Subcutaneous abdominal adipose tissue (tissue), 5 donors: Measurements from ENCODE around the gene AGFG2.

ENCODE experiments used
- H3K27ac ChIP-seq: one replicate; pipeline ENCODE4 v1.7.0; 2013; ENCODE audit warnings: low read depth, mild to moderate bottlenecking, inconsistent platforms, low read length, moderate library complexity
- H3K27me3 ChIP-seq, 5 donors: one replicate each; pipeline ENCODE4 v1.7.0; 2013; ENCODE audit warnings: low read length in 5 of 5, inconsistent platforms in 1 of 5; ENCODE audit not compliant: control insufficient read depth in 5 of 5, insufficient read depth in 4 of 5
- H3K36me3 ChIP-seq, 5 donors: one replicate each; pipeline ENCODE4 v1.7.0; 2013; ENCODE audit warnings: low read length in 5 of 5; ENCODE audit not compliant: control insufficient read depth in 5 of 5, insufficient read depth in 5 of 5
- H3K4me1 ChIP-seq, 5 donors: one replicate each; pipeline ENCODE4 v1.7.0; 2013; ENCODE audit warnings: low read length in 5 of 5, mild to moderate bottlenecking in 3 of 5, moderate library complexity in 1 of 5; ENCODE audit not compliant: control insufficient read depth in 5 of 5, insufficient read depth in 5 of 5
- H3K4me3 ChIP-seq, 5 donors: one replicate each; pipeline ENCODE4 v1.7.0; 2013; ENCODE audit warnings: low read length in 5 of 5, low read depth in 1 of 5
- H3K9ac ChIP-seq, 5 donors: one replicate each; pipeline ENCODE4 v1.7.0; 2013; ENCODE audit warnings: low read length in 5 of 5, mild to moderate bottlenecking in 4 of 5, moderate library complexity in 3 of 5
- H3K9me3 ChIP-seq, 5 donors: one replicate each; pipeline ENCODE4 v1.7.0; 2013; ENCODE audit warnings: low read length in 5 of 5; ENCODE audit not compliant: control insufficient read depth in 5 of 5
- donor health status: healthy.
- donor health status: healthy.
- donor health status: healthy.
- donor health status: healthy.
- donor health status: healthy.

Gene AGFG2

GRCh38 chr7:100504887-100505611, 34.0 kb upstream of the AGFG2 start:
- Histone ChIP-seq H3K9me3 (no peaks in the 10 kb centered on the region), H3K27me3 (no peaks in the 10 kb centered on the region), H3K36me3 (no peaks in the 10 kb centered on the region), H3K4me1 (peaks cover 0 to 7% (median 5%) of the 10 kb centered on the region in 5 donors), H3K9ac (no peak overlapping the region), H3K4me3 (no peak overlapping the region), H3K27ac (no peak overlapping the region)

GRCh38 chr7:100506356-100506923, 32.6 kb upstream of the AGFG2 start:
- no peak overlapping the region for H3K27ac ChIP-seq
- no peaks in the 10 kb centered on the region for H3K9me3 ChIP-seq
- H3K9ac ChIP-seq, result no peak overlapping the region
- no peaks in the 10 kb centered on the region for H3K27me3 ChIP-seq
- no peak overlapping the region for H3K4me3 ChIP-seq
- H3K36me3 ChIP-seq, result no peaks in the 10 kb centered on the region
- peaks cover 0 to 7% (median 5%) of the 10 kb centered on the region in 5 donors for H3K4me1 ChIP-seq

- no peak overlapping the region for H3K27ac ChIP-seq
- H3K4me1 ChIP-seq, result peaks cover 0 to 7% (median 5%) of the 10 kb centered on the region in 5 donors
- no peaks in the 10 kb centered on the region for H3K36me3 ChIP-seq
- H3K9me3 ChIP-seq, result no peaks in the 10 kb centered on the region
- H3K9ac ChIP-seq, result peak overlapping the region in 1 of 5 donors; percentile 25
- no peaks in the 10 kb centered on the region for H3K27me3 ChIP-seq
- peak overlapping the region; percentile 13 to 67 (median 30) for H3K4me3 ChIP-seq
Measured at GRCh38 chr7:100509231-100509630, 29.8 kb upstream of the AGFG2 start.

DNA sequence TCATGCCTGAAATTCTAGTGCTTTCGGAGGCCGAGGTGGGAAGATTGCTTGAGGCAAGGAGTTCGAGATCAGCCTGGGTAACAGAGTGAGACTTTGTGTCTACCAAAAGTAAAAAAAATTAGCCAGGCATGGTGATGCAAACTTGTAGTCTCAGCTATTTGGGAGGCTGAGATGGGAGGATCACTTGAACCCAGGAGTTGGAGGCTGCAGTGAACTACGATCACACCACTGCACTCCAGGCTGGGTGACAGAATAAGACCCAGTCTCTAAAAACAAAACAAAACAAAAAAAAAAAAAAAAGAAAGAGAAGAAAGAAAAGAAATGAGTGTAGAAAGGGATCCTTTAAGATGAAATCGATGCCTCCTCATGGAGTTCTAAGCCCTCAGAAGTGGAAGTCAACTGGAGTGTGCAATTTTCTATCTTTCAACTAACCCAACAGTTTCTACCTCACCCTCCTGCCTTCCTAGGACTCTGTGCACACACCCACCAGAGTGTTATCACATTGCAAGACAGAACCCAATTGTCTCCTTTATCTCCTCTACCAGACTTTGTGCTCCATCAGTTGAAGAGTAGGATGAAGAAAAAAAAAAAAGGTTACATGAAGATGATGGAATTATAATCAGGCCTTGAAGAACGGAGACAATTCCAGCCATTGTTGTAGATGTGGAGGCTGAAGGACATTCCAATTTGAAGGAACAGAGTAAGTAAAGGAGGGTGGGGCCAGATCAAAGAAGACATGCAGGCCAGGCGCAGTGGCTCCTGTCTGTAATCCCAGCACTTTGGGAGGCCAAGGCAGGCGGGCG, 28.4 kb upstream of the AGFG2 start:
- Histone ChIP-seq H3K27me3 (no peaks in the 10 kb centered on the region), H3K36me3 (no peaks in the 10 kb centered on the region), H3K4me1 (peaks cover 0 to 18% (median 15%) of the 10 kb centered on the region in 5 donors), H3K4me3 (no peak overlapping the region), H3K9me3 (no peaks in the 10 kb centered on the region), H3K9ac (no peak overlapping the region), H3K27ac (no peak overlapping the region)

DNA sequence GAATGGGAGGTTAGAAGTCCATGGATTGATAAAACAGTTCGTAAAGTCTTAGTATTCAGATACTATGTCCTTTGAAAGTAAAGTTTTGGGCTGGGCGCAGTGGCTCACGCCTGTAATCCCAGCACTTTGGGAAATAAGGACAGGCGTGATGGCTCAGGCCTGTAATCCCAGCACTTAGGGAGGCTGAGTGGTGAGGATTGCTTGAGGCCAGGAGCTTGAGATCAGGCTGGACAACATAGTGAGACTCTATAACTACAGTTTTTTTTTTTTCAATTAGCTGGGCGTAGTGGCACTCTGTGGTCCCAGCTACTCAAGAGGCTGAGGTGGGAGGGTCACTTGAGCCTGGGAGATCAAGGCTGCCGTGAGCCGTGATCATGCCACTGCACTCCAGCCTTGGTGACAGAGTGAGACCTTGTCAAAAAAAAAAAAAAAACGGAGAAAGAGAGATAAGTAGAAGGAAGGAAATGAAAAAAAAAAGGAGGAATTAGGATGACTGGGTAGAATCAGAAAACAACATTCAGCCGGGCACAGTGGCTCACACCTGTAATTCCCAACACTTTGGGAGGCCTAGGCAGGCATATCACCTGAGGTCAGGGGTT, 25.7 kb upstream of the AGFG2 start:
- H3K4me3 ChIP-seq, result no peak overlapping the region
- H3K9me3 ChIP-seq, result no peaks in the 10 kb centered on the region
- H3K27ac ChIP-seq, result no peak overlapping the region
- no peaks in the 10 kb centered on the region for H3K36me3 ChIP-seq
- peaks cover 0 to 28% (median 21%) of the 10 kb centered on the region in 5 donors for H3K4me1 ChIP-seq
- H3K9ac ChIP-seq, result no peak overlapping the region
- no peaks in the 10 kb centered on the region for H3K27me3 ChIP-seq

DNA sequence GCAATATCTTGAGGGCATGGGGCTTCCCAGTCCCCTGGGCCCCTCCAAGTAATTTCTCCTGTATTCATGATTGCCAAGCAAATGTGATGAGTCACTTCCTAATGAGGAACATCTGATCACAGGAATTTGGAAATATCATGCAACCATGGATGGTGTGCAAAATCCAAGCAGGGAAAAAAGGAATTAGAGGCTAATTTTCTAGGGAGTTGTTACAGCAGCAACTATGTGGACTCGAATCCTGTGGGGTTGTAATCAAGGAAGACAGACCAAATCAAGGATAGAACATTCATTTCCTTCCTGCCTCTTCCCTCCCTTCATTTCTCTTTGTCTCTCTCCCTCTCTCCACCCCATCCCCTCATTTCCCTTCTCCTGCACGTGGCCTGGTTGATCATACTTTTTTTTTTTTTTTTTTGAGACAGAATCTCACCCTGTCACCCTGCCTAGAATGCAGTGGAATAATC, 23.9 kb upstream of the AGFG2 start:
- Histone ChIP-seq H3K9me3 (no peaks in the 10 kb centered on the region), H3K4me3 (no peak overlapping the region), H3K36me3 (no peaks in the 10 kb centered on the region), H3K9ac (no peak overlapping the region), H3K4me1 (peaks cover 0 to 21% (median 16%) of the 10 kb centered on the region in 5 donors), H3K27me3 (no peaks in the 10 kb centered on the region), H3K27ac (peak overlapping the region; percentile 23)

GRCh38 chr7:100516135-100516812, 22.7 kb upstream of the AGFG2 start:
- H3K36me3 ChIP-seq, result no peaks in the 10 kb centered on the region
- no peaks in the 10 kb centered on the region for H3K9me3 ChIP-seq
- H3K9ac ChIP-seq, result no peak overlapping the region
- peaks cover 0 to 21% (median 16%) of the 10 kb centered on the region in 5 donors for H3K4me1 ChIP-seq
- H3K4me3 ChIP-seq, result no peak overlapping the region
- no peaks in the 10 kb centered on the region for H3K27me3 ChIP-seq
- no peak overlapping the region for H3K27ac ChIP-seq

GRCh38 chr7:100517305-100517704, 21.7 kb upstream of the AGFG2 start:
- Histone ChIP-seq H3K27ac (no peak overlapping the region), H3K9me3 (no peaks in the 10 kb centered on the region), H3K36me3 (no peaks in the 10 kb centered on the region), H3K9ac (no peak overlapping the region), H3K4me3 (no peak overlapping the region), H3K27me3 (no peaks in the 10 kb centered on the region), H3K4me1 (peaks cover 0 to 23% (median 16%) of the 10 kb centered on the region in 5 donors)

- Histone ChIP-seq H3K4me3 (no peak overlapping the region), H3K9ac (no peak overlapping the region), H3K27me3 (no peaks in the 10 kb centered on the region), H3K36me3 (no peaks in the 10 kb centered on the region), H3K27ac (no peak overlapping the region), H3K9me3 (no peaks in the 10 kb centered on the region), H3K4me1 (peaks cover 0 to 22% (median 16%) of the 10 kb centered on the region in 5 donors)
Measured at GRCh38 chr7:100519580-100519979, 19.4 kb upstream of the AGFG2 start.
